Measurements from ENCODE around the gene DNAJC11.

The DNAJC11 gene

GRCh38 chr1:6732942-6733341, 31.3 kb upstream of the DNAJC11 start:
- no peak overlapping the region for H3K4me3 ChIP-seq (ENCODE audit: low read depth, low read length)
- TF ChIP-seq CTCF (conservative IDR thresholded peaks at IDR 0.05; ENCODE audit: low read depth, low read length): no peak
- DNase-seq (ENCODE audit: low read depth): no peak

- H3K4me3 ChIP-seq (ENCODE audit: low read depth, low read length): no peak overlapping the region
- no peak for TF ChIP-seq CTCF (conservative IDR thresholded peaks at IDR 0.05; ENCODE audit: low read depth, low read length)
- no peak for DNase-seq (ENCODE audit: low read depth)
Observed at GRCh38 chr1:6731905-6732304, 30.3 kb upstream of the DNAJC11 start.

DNA sequence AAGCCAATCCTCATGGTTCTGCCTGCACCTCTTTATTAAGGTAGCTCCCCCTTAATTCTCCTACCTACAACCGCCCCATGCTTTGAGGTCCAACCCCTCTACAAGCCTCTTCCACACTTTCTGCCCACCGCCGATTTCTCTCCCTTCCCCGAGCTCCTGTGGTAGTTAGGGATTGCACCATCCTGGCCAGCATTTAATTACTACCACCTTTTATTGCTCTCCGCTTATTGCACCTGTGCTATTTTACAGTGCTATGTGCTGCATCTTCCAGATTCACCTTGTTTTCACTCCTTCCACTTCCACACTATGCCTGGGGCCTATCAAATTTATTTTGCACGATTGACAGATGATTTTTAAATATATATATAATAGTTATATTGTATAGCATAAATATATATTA, 29.3 kb upstream of the DNAJC11 start:
- DNase-seq (ENCODE audit: low read depth): no peak
- TF ChIP-seq CTCF (conservative IDR thresholded peaks at IDR 0.05; ENCODE audit: low read depth, low read length): no peak
- H3K4me3 ChIP-seq (ENCODE audit: low read depth, low read length): no peak overlapping the region

GRCh38 chr1:6730473-6730872, 28.9 kb upstream of the DNAJC11 start:
- no peak for TF ChIP-seq CTCF (conservative IDR thresholded peaks at IDR 0.05; ENCODE audit: low read depth, low read length)
- H3K4me3 ChIP-seq (ENCODE audit: low read depth, low read length): no peak overlapping the region
- DNase-seq (ENCODE audit: low read depth): no peak

DNA sequence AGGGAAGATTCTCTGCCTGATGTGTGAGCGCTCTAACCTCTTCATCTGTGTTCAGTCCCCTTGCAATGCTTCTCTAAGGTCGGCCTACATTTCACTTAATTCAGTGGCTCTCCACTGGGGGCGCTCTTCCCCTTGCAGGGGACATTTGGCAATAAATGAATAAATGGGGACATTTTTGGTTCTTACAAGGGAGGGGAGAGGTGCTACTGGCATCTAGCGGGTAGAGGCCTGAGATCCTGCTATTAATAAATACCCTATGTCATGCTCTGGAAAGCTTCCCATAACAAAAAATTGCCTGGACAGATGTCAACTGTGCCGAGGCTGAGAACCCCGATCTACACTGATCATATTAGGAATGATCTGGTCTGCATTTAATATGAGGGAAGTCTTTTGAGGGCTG, 25.9 kb upstream of the DNAJC11 start:
- DNase-seq (ENCODE audit: low read depth): peak; percentile 76
- TF ChIP-seq CTCF (conservative IDR thresholded peaks at IDR 0.05; ENCODE audit: low read depth, low read length): peak; percentile 94

DNA sequence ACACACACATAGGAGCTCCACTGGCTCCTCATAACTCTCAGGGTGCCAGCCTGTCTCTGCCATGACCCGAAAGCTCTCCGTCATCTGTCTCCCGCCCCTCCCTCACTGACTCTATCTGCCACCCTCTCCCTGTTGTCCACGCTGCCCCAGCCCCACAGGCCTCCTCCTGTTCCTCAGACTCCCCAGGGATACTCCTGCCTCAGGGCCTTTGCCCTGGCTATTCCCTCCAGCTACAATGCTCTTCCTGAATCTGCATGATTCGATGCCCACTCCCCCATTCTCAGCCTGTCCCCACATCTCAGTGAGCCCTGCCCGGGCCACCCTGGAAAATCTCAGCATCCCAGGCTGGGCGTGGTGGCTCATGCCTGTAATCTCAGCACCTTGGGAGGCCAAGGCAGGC, 24.6 kb upstream of the DNAJC11 start:
- H3K4me3 ChIP-seq (ENCODE audit: low read depth, low read length): no peak overlapping the region
- DNase-seq (ENCODE audit: low read depth): no peak
- no peak for TF ChIP-seq CTCF (conservative IDR thresholded peaks at IDR 0.05; ENCODE audit: low read depth, low read length)

More for the DNA sequence above, 25.9 kb upstream of the DNAJC11 start:
- H3K4me3 ChIP-seq (ENCODE audit: low read depth, low read length): no peak overlapping the region

- no peak for TF ChIP-seq CTCF (conservative IDR thresholded peaks at IDR 0.05; ENCODE audit: low read depth, low read length)
- DNase-seq (ENCODE audit: low read depth): peak; percentile 61
- H3K4me3 ChIP-seq (ENCODE audit: low read depth, low read length): no peak overlapping the region
Observed at GRCh38 chr1:6724517-6725141, 23.0 kb upstream of the DNAJC11 start.
